ENCODE results near the gene USP14. TPM values are rescaled to one million over a fixed set of nuclear protein-coding genes. Genes with fewer than 3 reads are reported as not detected.
"Not testable (repeated sequence)": the region's sequence is repeated elsewhere in the genome, so short reads cannot be mapped to it uniquely, and the experiment has no call there.

The USP14 gene
- total RNA-seq, 1 experiment from 2014 or later, result 24.9 TPM

GRCh38 chr18:142624-143296, 15.6 kb upstream of the USP14 start:
- H3K9me3 ChIP-seq (replicated peaks); DNase-seq; H3K27ac ChIP-seq; H3K36me3 ChIP-seq; H3K27me3 ChIP-seq; H3K4me3 ChIP-seq; H3K4me1 ChIP-seq: not testable (repeated sequence)

GRCh38 chr18:148841-149240, 9.5 kb upstream of the USP14 start:
- no peak for DNase-seq
- no peaks in the 10 kb centered on the region for H3K9me3 ChIP-seq (replicated peaks)
- no peak overlapping the region for H3K27ac ChIP-seq
- H3K4me1 ChIP-seq, result no peaks in the 10 kb centered on the region
- no peaks in the 10 kb centered on the region for H3K36me3 ChIP-seq
- H3K27me3 ChIP-seq, result no peaks in the 10 kb centered on the region
- no peak overlapping the region for H3K4me3 ChIP-seq

- Histone ChIP-seq H3K27me3 (no peaks in the 10 kb centered on the region), H3K27ac (no peak overlapping the region), H3K36me3 (no peaks in the 10 kb centered on the region), H3K9me3 (replicated peaks) (no peaks in the 10 kb centered on the region), H3K4me1 (no peaks in the 10 kb centered on the region), H3K4me3 (no peak overlapping the region)
- DNase-seq, result peak in 1 of 2 experiments; percentile 5
These were observed 4.2 kb upstream of the USP14 start for GRCh38 chr18:154151-154550.

GRCh38 chr18:155688-156087, 2.7 kb upstream of the USP14 start:
- Histone ChIP-seq H3K27ac (no peak overlapping the region), H3K9me3 (replicated peaks) (no peaks in the 10 kb centered on the region), H3K36me3 (no peaks in the 10 kb centered on the region), H3K4me3 (no peak overlapping the region), H3K27me3 (no peaks in the 10 kb centered on the region), H3K4me1 (no peaks in the 10 kb centered on the region; the same call in 1 of the 2 replicates)
- DNase-seq, result no peak

- Histone ChIP-seq H3K4me3 (no peak overlapping the region), H3K4me1 (no peaks in the 10 kb centered on the region; the same call in 1 of the 2 replicates)
These were observed 1.7 kb upstream of the USP14 start for GRCh38 chr18:156514-157230.

GRCh38 chr18:159037-159652, 788 bp downstream of the USP14 start:
- peak overlapping the region; percentile 83 for H3K27ac ChIP-seq
- no peaks in the 10 kb centered on the region for H3K9me3 ChIP-seq (replicated peaks)
- peak in 1 of 2 experiments; percentile 17 for DNase-seq
- no peaks in the 10 kb centered on the region for H3K27me3 ChIP-seq
- peaks cover 8% of the 10 kb centered on the region for H3K36me3 ChIP-seq
- peak overlapping the region; percentile 99 for H3K4me3 ChIP-seq
- no peaks in the 10 kb centered on the region; the same call in 1 of the 2 replicates for H3K4me1 ChIP-seq

More at GRCh38 chr18:156514-157230, 1.7 kb upstream of the USP14 start:
- Histone ChIP-seq H3K27me3 (no peaks in the 10 kb centered on the region), H3K36me3 (no peaks in the 10 kb centered on the region), H3K9me3 (replicated peaks) (no peaks in the 10 kb centered on the region), H3K27ac (no peak overlapping the region)
- no peak for DNase-seq

- H3K4me3 ChIP-seq, result peak overlapping the region; percentile 99; the same call in 1 of the 2 replicates
- no peaks in the 10 kb centered on the region for H3K9me3 ChIP-seq (replicated peaks)
- no peaks in the 10 kb centered on the region for H3K27me3 ChIP-seq
- no peaks in the 10 kb centered on the region; the same call in 1 of the 2 replicates for H3K4me1 ChIP-seq
- DNase-seq, result no peak
- peaks cover 16% of the 10 kb centered on the region for H3K36me3 ChIP-seq
- H3K27ac ChIP-seq, result no peak overlapping the region
These were observed 1.6 kb downstream of the USP14 start for GRCh38 chr18:159933-160332.

GRCh38 chr18:160831-161570, 2.6 kb downstream of the USP14 start:
- no peaks in the 10 kb centered on the region; the same call in 1 of the 2 replicates for H3K4me1 ChIP-seq
- no peak overlapping the region for H3K27ac ChIP-seq
- no peak for DNase-seq
- H3K9me3 ChIP-seq (replicated peaks), result no peaks in the 10 kb centered on the region
- no peaks in the 10 kb centered on the region for H3K27me3 ChIP-seq
- no peak overlapping the region for H3K4me3 ChIP-seq
- peaks cover 27% of the 10 kb centered on the region for H3K36me3 ChIP-seq

- no peak for DNase-seq
- Histone ChIP-seq H3K27ac (no peak overlapping the region), H3K9me3 (replicated peaks) (no peaks in the 10 kb centered on the region), H3K27me3 (no peaks in the 10 kb centered on the region), H3K36me3 (peaks cover 26% of the 10 kb centered on the region), H3K4me3 (no peak overlapping the region), H3K4me1 (no peaks in the 10 kb centered on the region)
These were observed 14.0 kb downstream of the USP14 start for GRCh38 chr18:172361-172760.

- H3K4me3 ChIP-seq, result no peak overlapping the region
- H3K27me3 ChIP-seq, result no peaks in the 10 kb centered on the region
- no peak overlapping the region for H3K27ac ChIP-seq
- H3K36me3 ChIP-seq, result peaks cover 26% of the 10 kb centered on the region
- no peaks in the 10 kb centered on the region for H3K4me1 ChIP-seq
- no peak for DNase-seq
- no peaks in the 10 kb centered on the region for H3K9me3 ChIP-seq (replicated peaks)
These were observed 21.1 kb downstream of the USP14 start for GRCh38 chr18:179499-179898.

GRCh38 chr18:181711-182110, 23.4 kb downstream of the USP14 start:
- peaks cover 29% of the 10 kb centered on the region for H3K36me3 ChIP-seq
- H3K4me1 ChIP-seq, result no peaks in the 10 kb centered on the region
- H3K27ac ChIP-seq, result no peak overlapping the region
- H3K9me3 ChIP-seq (replicated peaks), result no peaks in the 10 kb centered on the region
- DNase-seq, result no peak
- no peaks in the 10 kb centered on the region for H3K27me3 ChIP-seq
- H3K4me3 ChIP-seq, result no peak overlapping the region

GRCh38 chr18:183769-184168, 25.4 kb downstream of the USP14 start:
- H3K4me3 ChIP-seq, result no peak overlapping the region
- no peaks in the 10 kb centered on the region for H3K27me3 ChIP-seq
- H3K4me1 ChIP-seq, result no peaks in the 10 kb centered on the region
- peaks cover 32% of the 10 kb centered on the region for H3K36me3 ChIP-seq
- H3K27ac ChIP-seq, result no peak overlapping the region
- DNase-seq, result peak in 1 of 2 experiments; percentile 22
- H3K9me3 ChIP-seq (replicated peaks), result no peaks in the 10 kb centered on the region

GRCh38 chr18:189254-189653, 30.9 kb downstream of the USP14 start:
- no peak overlapping the region for H3K27ac ChIP-seq
- peaks cover 19% of the 10 kb centered on the region; the same call in 1 of the 2 replicates for H3K36me3 ChIP-seq
- no peak overlapping the region for H3K4me3 ChIP-seq
- H3K9me3 ChIP-seq (replicated peaks), result no peaks in the 10 kb centered on the region
- H3K4me1 ChIP-seq, result no peaks in the 10 kb centered on the region
- no peaks in the 10 kb centered on the region for H3K27me3 ChIP-seq
- no peak for DNase-seq

GRCh38 chr18:191725-192124, 33.4 kb downstream of the USP14 start:
- Histone ChIP-seq H3K4me3 (no peak overlapping the region), H3K36me3 (peaks cover 14% of the 10 kb centered on the region; the same call in 1 of the 2 replicates), H3K27ac (no peak overlapping the region), H3K27me3 (no peaks in the 10 kb centered on the region), H3K4me1 (no peaks in the 10 kb centered on the region), H3K9me3 (replicated peaks) (no peaks in the 10 kb centered on the region)
- no peak for DNase-seq

Measured in SJCRH30 (cell line).